IMR-90 (cell line): ENCODE results near the gene NCKAP5. TPM values are rescaled to one million over a fixed set of nuclear protein-coding genes. Genes with fewer than 3 reads are reported as not detected.

ENCODE experiments used
- ATAC-seq: fragments of 200-7000 bp; cut with Tn5 transposase; 2 replicates; pipeline ENCODE4 v1.9.1; 2020; ENCODE audit warnings: low read depth, mild to moderate bottlenecking, moderate library complexity
- BruUV-seq: library from RNA; stranded (reverse); fragments of 400-500 nt; replicated peaks from 2 replicates; lab custom pipeline; 2021; lab: Mats Ljungman, UMichigan
- CTCF ChIA-PET: fragments of 300-600 bp; formaldehyde crosslinking; extraction: SDS; loops from one replicate; lab custom pipeline; 2021; ENCODE audit warnings: antibody characterized with exemption; lab: Yijun Ruan, JAX
- POLR2A ChIA-PET: fragments of 300-600 bp; sonication (Branson Sonifier 250); formaldehyde crosslinking; loops from one replicate; lab custom pipeline; 2022; ENCODE audit warnings: antibody characterized with exemption; ENCODE audit not compliant: unreplicated experiment; lab: Charles Lee
- DNase-seq: peaks from one replicate; pipeline ENCODE4 v3.0.0; 2013
- H2AFZ ChIP-seq: replicated peaks from 2 replicates; pipeline ENCODE3; 2013; ENCODE audit warnings: low read length, mild to moderate bottlenecking; ENCODE audit not compliant: poor library complexity
- H2AK5ac ChIP-seq: 2 replicates; pipeline ENCODE4 v1.6.1; 2013; ENCODE audit warnings: low read depth, low read length, inconsistent platforms
- H2AK9ac ChIP-seq: replicated peaks from 2 replicates; pipeline ENCODE3; 2013; ENCODE audit warnings: mild to moderate bottlenecking, low read depth, low read length, moderate library complexity; ENCODE audit not compliant: poor library complexity
- H2BK120ac ChIP-seq: 2 replicates; pipeline ENCODE4 v1.6.1; 2013; ENCODE audit warnings: low read depth, low read length, inconsistent platforms
- H2BK15ac ChIP-seq: 3 replicates; pipeline ENCODE4 v1.6.1; 2013; ENCODE audit warnings: low read depth, low read length, inconsistent platforms
- H2BK20ac ChIP-seq: 2 replicates; pipeline ENCODE4 v1.6.1; 2013; ENCODE audit warnings: low read depth, mild to moderate bottlenecking, inconsistent platforms, low read length, moderate library complexity
- H2BK5ac ChIP-seq: 2 replicates; pipeline ENCODE4 v1.6.1; 2013; ENCODE audit warnings: mild to moderate bottlenecking, low read depth, low read length, inconsistent platforms; ENCODE audit not compliant: poor library complexity, severe bottlenecking
- H3K14ac ChIP-seq: replicated peaks from 2 replicates; pipeline ENCODE4 v1.6.1; 2013; ENCODE audit warnings: low read depth, low read length, inconsistent platforms
- H3K18ac ChIP-seq: 2 replicates; pipeline ENCODE4 v1.6.1; 2013; ENCODE audit warnings: low read depth, low read length, control low read depth
- H3K23ac ChIP-seq: 2 replicates; pipeline ENCODE4 v1.6.1; 2013; ENCODE audit warnings: low read depth, low read length, inconsistent platforms
- H3K27ac ChIP-seq: 2 replicates; pipeline ENCODE4 v1.5.1; 2013; ENCODE audit warnings: mild to moderate bottlenecking, control low read depth, low read length; ENCODE audit not compliant: insufficient read depth
- H3K27me3 ChIP-seq: 2 replicates; pipeline ENCODE4 v1.6.1; 2013; ENCODE audit warnings: low read length; ENCODE audit not compliant: control insufficient read depth, insufficient read depth
- H3K36me3 ChIP-seq: 2 replicates; pipeline ENCODE4 v1.6.1; 2013; ENCODE audit warnings: low read length, mixed read lengths; ENCODE audit not compliant: control insufficient read depth, insufficient read depth
- H3K4ac ChIP-seq: 2 replicates; pipeline ENCODE4 v1.6.1; 2013; ENCODE audit warnings: low read depth, low read length, inconsistent platforms
- H3K4me1 ChIP-seq: 2 replicates; pipeline ENCODE4 v1.6.1; 2013; ENCODE audit warnings: low read length, mixed read lengths; ENCODE audit not compliant: control insufficient read depth, insufficient read depth
- H3K4me2 ChIP-seq: 2 replicates; pipeline ENCODE4 v1.6.1; 2013; ENCODE audit warnings: low read depth, mild to moderate bottlenecking, control low read depth, low read length, moderate library complexity
- H3K4me3 ChIP-seq: 2 replicates; pipeline ENCODE4 v1.5.1; 2013; ENCODE audit warnings: low read depth, mild to moderate bottlenecking, control low read depth, low read length, moderate library complexity; ENCODE audit not compliant: insufficient read depth
- H3K56ac ChIP-seq: 2 replicates; pipeline ENCODE4 v1.6.1; 2013; ENCODE audit warnings: low read length, inconsistent platforms; ENCODE audit not compliant: insufficient read depth; ENCODE audit errors: extremely low read depth
- H3K79me1 ChIP-seq, 2 experiments: 2 replicates each; pipeline ENCODE4 v1.6.1; 2013; ENCODE audit warnings: low read length in 2 of 2, inconsistent platforms in 1 of 2, low read depth in 1 of 2
- H3K9ac ChIP-seq: 2 replicates; pipeline ENCODE4 v1.6.1; 2013; ENCODE audit warnings: low read depth, low read length, control low read depth
- H3K9me1 ChIP-seq: 2 replicates; pipeline ENCODE4 v1.6.1; 2013; ENCODE audit warnings: low read length, inconsistent platforms; ENCODE audit not compliant: insufficient read depth
- H3K9me3 ChIP-seq: 2 replicates; pipeline ENCODE4 v1.6.1; 2013; ENCODE audit warnings: low read length; ENCODE audit not compliant: control insufficient read depth, insufficient read depth
- H4K20me1 ChIP-seq: 2 replicates; pipeline ENCODE4 v1.6.1; 2013; ENCODE audit warnings: low read length, inconsistent platforms; ENCODE audit not compliant: insufficient read depth
- H4K5ac ChIP-seq: 2 replicates; pipeline ENCODE4 v1.6.1; 2013; ENCODE audit warnings: mild to moderate bottlenecking, low read depth, low read length, control low read depth
- H4K8ac ChIP-seq, 2 experiments: 2 replicates each; pipeline ENCODE4 v1.6.1; 2013; ENCODE audit warnings: low read depth in 2 of 2, low read length in 2 of 2, control low read depth in 1 of 2, inconsistent platforms in 1 of 2
- H4K91ac ChIP-seq: 2 replicates; pipeline ENCODE4 v1.6.1; 2013; ENCODE audit warnings: low read depth, low read length, inconsistent platforms; ENCODE audit not compliant: insufficient read depth
- BHLHE40 ChIP-seq: fragments of 150-350 bp; IDR thresholded peaks from 2 replicates; pipeline ENCODE4 v1.6.1; 2016; ENCODE audit warnings: mild to moderate bottlenecking, low read depth, low read length
- CEBPB ChIP-seq: IDR thresholded peaks from 2 replicates; pipeline ENCODE4 v1.6.1; 2012; ENCODE audit warnings: low read depth, low read length, improper control_type of control experiment
- CHD1 ChIP-seq: IDR thresholded peaks from 2 replicates; pipeline ENCODE4 v1.6.1; 2012; ENCODE audit warnings: low read depth, low read length, improper control_type of control experiment
- MAFK ChIP-seq: IDR thresholded peaks from 2 replicates; pipeline ENCODE4 v1.6.1; 2012; ENCODE audit warnings: low read depth, low read length, improper control_type of control experiment
- MXI1 ChIP-seq: IDR thresholded peaks from 2 replicates; pipeline ENCODE4 v1.6.1; 2012; ENCODE audit warnings: low read depth, mild to moderate bottlenecking, low read length, moderate library complexity, borderline replicate concordance
- NFE2L2 ChIP-seq: fragments of 150-350 bp; IDR thresholded peaks from 2 replicates; pipeline ENCODE4 v1.6.1; 2016; ENCODE audit warnings: low read depth, mild to moderate bottlenecking, low read length
- RAD21 ChIP-seq: IDR thresholded peaks from 2 replicates; pipeline ENCODE4 v1.6.1; 2012; ENCODE audit warnings: low read length, improper control_type of control experiment
- RCOR1 ChIP-seq: IDR thresholded peaks from 2 replicates; pipeline ENCODE4 v1.6.1; 2012; ENCODE audit warnings: mild to moderate bottlenecking, low read length, improper control_type of control experiment; ENCODE audit not compliant: insufficient replicate concordance
- RFX5 ChIP-seq: IDR thresholded peaks from 2 replicates; pipeline ENCODE4 v1.8.0; 2012; ENCODE audit warnings: low read depth, mild to moderate bottlenecking, low read length, moderate library complexity
- SMC3 ChIP-seq: fragments of 150-350 bp; IDR thresholded peaks from 2 replicates; pipeline ENCODE4 v1.6.1; 2016; ENCODE audit warnings: low read depth, mild to moderate bottlenecking, antibody characterized with exemption, low read length, moderate library complexity
- WGBS, 2 experiments: methylation state at CpG; one replicate each; pipeline versions ENCODE4 v1.1.5 to v1.1.7; 2013; ENCODE audit warnings: missing lambda C conversion rate in 2 of 2; ENCODE audit not compliant: insufficient read length in 1 of 2; ENCODE audit errors: extremely low coverage in 2 of 2; 5-methylcytosine and 5-hydroxymethylcytosine counted together
- dilution Hi-C: fragments of 300-500 bp; cut with HindIII; formaldehyde crosslinking; loops from one replicate; pipeline ENCODE4 v1.14.3; 2018; ENCODE audit warnings: low sequenced_read_pairs; ENCODE audit not compliant: unreplicated experiment
- in situ Hi-C: fragments of 300-500 bp; cut with MboI; formaldehyde crosslinking; loops from 3 replicates; pipeline ENCODE4 v1.14.3; 2019; ENCODE audit warnings: low sequenced_read_pairs, inconsistent platforms, mixed read lengths
- intact Hi-C: fragments of 100-400 bp; cut with micrococcal nuclease; formaldehyde crosslinking; loops from 2 replicates; pipeline ENCODE4 v1.10.0; 2022
- polyA plus RNA-seq, 3 experiments: library from polyadenylated mRNA; depleted of rRNA; stranded (reverse); fragments of >200 nt; gene quantifications; 2 replicates each; pipeline ENCODE4 v1.2.3, GENCODE V29; 2012; ENCODE audit warnings: low replicate concordance in 1 of 3
- total RNA-seq: library from RNA; depleted of rRNA; stranded (reverse); fragments of >200 nt; gene quantifications from 2 replicates; pipeline ENCODE4 v1.2.3, GENCODE V29; 2012
- TF ChIP-seq, protein P1 (sequence below): fragments of 150-350 bp; IDR thresholded peaks from 2 replicates; pipeline ENCODE4 v1.6.1; 2016; ENCODE audit warnings: low read depth, mild to moderate bottlenecking, low read length, moderate library complexity, borderline replicate concordance

The NCKAP5 gene
- total and polyA plus RNA-seq, 2 of the 4 experiments (the other 2 are of a cell fraction): 2.7 to 3.9 TPM

DNA sequence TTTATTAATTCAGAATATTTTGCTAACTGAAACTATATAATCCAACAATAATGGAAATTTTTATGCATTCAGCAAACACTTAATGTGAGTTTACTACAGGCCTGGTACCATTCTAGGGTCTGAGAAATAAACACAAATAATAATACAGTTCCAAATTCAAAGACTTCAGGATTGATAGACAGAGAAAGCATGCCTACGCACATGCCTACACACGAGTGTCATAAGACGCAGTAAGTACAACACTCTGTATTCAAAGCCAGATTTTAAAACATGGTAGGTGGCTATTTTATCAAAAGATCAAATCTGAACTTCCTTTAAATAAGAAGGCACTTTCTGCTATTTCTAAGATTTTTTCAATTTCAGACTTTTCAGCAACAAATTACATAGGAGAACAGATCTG is 346.9 kb downstream of the NCKAP5 start:
- no peak overlapping the region for H3K23ac ChIP-seq
- BruUV-seq: no TSS peak
- no peak overlapping the region for H3K4ac ChIP-seq
- in situ Hi-C loops: no loop called here
- TF ChIP-seq SMC3: no peak
- no peak for TF ChIP-seq CEBPB
- TF ChIP-seq, protein P1, sequence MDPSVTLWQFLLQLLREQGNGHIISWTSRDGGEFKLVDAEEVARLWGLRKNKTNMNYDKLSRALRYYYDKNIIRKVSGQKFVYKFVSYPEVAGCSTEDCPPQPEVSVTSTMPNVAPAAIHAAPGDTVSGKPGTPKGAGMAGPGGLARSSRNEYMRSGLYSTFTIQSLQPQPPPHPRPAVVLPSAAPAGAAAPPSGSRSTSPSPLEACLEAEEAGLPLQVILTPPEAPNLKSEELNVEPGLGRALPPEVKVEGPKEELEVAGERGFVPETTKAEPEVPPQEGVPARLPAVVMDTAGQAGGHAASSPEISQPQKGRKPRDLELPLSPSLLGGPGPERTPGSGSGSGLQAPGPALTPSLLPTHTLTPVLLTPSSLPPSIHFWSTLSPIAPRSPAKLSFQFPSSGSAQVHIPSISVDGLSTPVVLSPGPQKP: no peak
- no peak for TF ChIP-seq MXI1
- no peak for TF ChIP-seq NFE2L2
- TF ChIP-seq MAFK: no peak
- no peak for TF ChIP-seq RFX5
- no peak for TF ChIP-seq CHD1
- no peak for TF ChIP-seq RAD21
- TF ChIP-seq RCOR1: no peak
- TF ChIP-seq BHLHE40: no peak
- no CpG with 5 or more reads among the region's 3 CpGs for WGBS, 2 experiments
- no peak overlapping the region for H2BK20ac ChIP-seq
- no peak for ATAC-seq
- peaks cover 3% of the 10 kb centered on the region; the same call in 1 of the 2 replicates for H3K9me1 ChIP-seq
- POLR2A ChIA-PET: no interaction called here
- H2BK5ac ChIP-seq: no peak overlapping the region
- H3K56ac ChIP-seq: no peak overlapping the region
- H3K36me3 ChIP-seq: no peaks in the 10 kb centered on the region
- H3K4me1 ChIP-seq: no peaks in the 10 kb centered on the region
- no peak overlapping the region for H3K4me3 ChIP-seq
- CTCF ChIA-PET: no interaction called here
- no peak overlapping the region for H2BK15ac ChIP-seq
- intact Hi-C loops: no loop called here
- H4K8ac ChIP-seq: no peak overlapping the region
- no peak overlapping the region for H3K4me2 ChIP-seq
- no peak overlapping the region for H3K27ac ChIP-seq
- dilution Hi-C loops: no loop called here
- H2AK5ac ChIP-seq: no peak overlapping the region
- H4K5ac ChIP-seq: no peak overlapping the region
- H2BK120ac ChIP-seq: no peak overlapping the region
- no peak overlapping the region for H4K91ac ChIP-seq
- H3K9me3 ChIP-seq: no peaks in the 10 kb centered on the region
- H2AFZ ChIP-seq: no peak overlapping the region
- H3K79me1 ChIP-seq: peaks cover 16 to 59% of the 10 kb centered on the region in 2 experiments
- DNase-seq: no peak
- peaks cover 5% of the 10 kb centered on the region; the same call in 1 of the 2 replicates for H4K20me1 ChIP-seq
- H3K14ac ChIP-seq: no peak overlapping the region
- no peak overlapping the region for H3K18ac ChIP-seq
- no peaks in the 10 kb centered on the region for H3K27me3 ChIP-seq
- H2AK9ac ChIP-seq: no peak overlapping the region
- no peak overlapping the region for H3K9ac ChIP-seq
